ENCODE data around the gene SH3RF2. TPM values are rescaled to one million over a fixed set of nuclear protein-coding genes. Genes with fewer than 3 reads are reported as not detected.

Gene SH3RF2
- polyA plus RNA-seq, 3 donors, result not detected

- WGBS (ENCODE audit: insufficient coverage), result 82% methylated on average over 3 of the region's 4 CpGs
These were observed 32.8 kb downstream of the SH3RF2 start for GRCh38 chr5:145968970-145969713.

DNA sequence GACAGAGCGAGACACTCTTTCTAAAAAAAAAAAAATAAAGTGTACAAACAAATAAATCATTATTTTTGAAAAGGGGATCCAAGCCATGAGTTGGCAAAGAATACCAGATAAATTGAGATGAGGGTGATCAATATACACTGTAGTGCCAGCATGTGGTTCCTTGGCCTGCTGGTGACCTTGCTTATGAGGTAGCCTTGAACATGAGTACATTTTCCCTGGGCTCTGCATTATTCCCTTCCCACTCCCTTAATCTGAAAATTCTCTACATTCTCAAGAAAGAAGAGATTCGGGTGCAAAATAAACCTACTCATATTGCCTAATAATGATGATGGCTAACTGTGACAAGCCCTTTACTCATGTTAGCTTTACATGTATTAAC lies 33.3 kb downstream of the SH3RF2 start:
- Histone ChIP-seq H3K27ac (ENCODE audit: low read depth in 1 of 2, low read length in 2 of 2) (no peak overlapping the region), H4K20me1 (ENCODE audit: insufficient read depth, low read length) (no peaks in the 10 kb centered on the region), H3K4me3 (replicated peaks in 1 of 3; ENCODE audit: low read depth in 2 of 3, low read length in 3 of 3) (no peak overlapping the region), H3K4me1 (ENCODE audit: control insufficient read depth in 1 of 2, insufficient read depth in 2 of 2, low read length in 2 of 2) (no peaks in the 10 kb centered on the region), H3K27me3 (ENCODE audit: control insufficient read depth in 2 of 2, insufficient read depth in 2 of 2, low read length in 2 of 2) (peaks cover 3 to 5% of the 10 kb centered on the region in 2 donors), H3K36me3 (replicated peaks in 1 of 2; ENCODE audit: control insufficient read depth in 1 of 2, insufficient read depth in 2 of 2, low read length in 2 of 2) (no peaks in the 10 kb centered on the region), H2AFZ (ENCODE audit: insufficient read depth, low read depth, low read length, poor library complexity, severe bottlenecking) (no peak overlapping the region), H3K4me2 (replicated peaks; ENCODE audit: extremely low read depth, low read length, poor library complexity, severe bottlenecking) (no peak overlapping the region), H3K79me2 (ENCODE audit: insufficient read depth, low read length) (no peaks in the 10 kb centered on the region), H3K9me3 (replicated peaks in 1 of 2; ENCODE audit: control insufficient read depth in 1 of 2, insufficient read depth in 1 of 2, low read length in 2 of 2) (no peaks in the 10 kb centered on the region), H3K9ac (ENCODE audit: insufficient read depth, low read length, poor library complexity, severe bottlenecking) (no peak overlapping the region)
- Mint-ChIP-seq H3K4me1 (peaks cover 5% of the 10 kb centered on the region), H3K36me3 (no peaks in the 10 kb centered on the region), H3K4me3 (no peak overlapping the region), H3K27ac (no peak overlapping the region), H3K9me3 (peaks cover 0 to 3% (median 0%) of the 10 kb centered on the region in 7 donors), H3K27me3 (ENCODE audit: low read depth in 3 of 3) (peaks cover 9 to 14% (median 11%) of the 10 kb centered on the region in 3 donors)
- intact Hi-C loops (cut with micrococcal nuclease), result no loop called here
- TF ChIP-seq CTCF (IDR thresholded peaks at IDR 0.05), result no peak
- no CpG with 5 or more reads among the region's 2 CpGs for WGBS (ENCODE audit: insufficient coverage)
- DNase-seq, result no peak

More at GRCh38 chr5:145968970-145969713, 32.8 kb downstream of the SH3RF2 start:
- no peaks in the 10 kb centered on the region for H3K36me3 ChIP-seq (replicated peaks in 1 of 2; ENCODE audit: control insufficient read depth in 1 of 2, insufficient read depth in 2 of 2, low read length in 2 of 2)
- Mint-ChIP-seq H3K27me3 (ENCODE audit: low read depth in 3 of 3) (peaks cover 9 to 16% (median 11%) of the 10 kb centered on the region in 3 donors), H3K27ac (no peak overlapping the region), H3K9me3 (peaks cover 0 to 3% (median 0%) of the 10 kb centered on the region in 7 donors), H3K4me1 (peaks cover 5% of the 10 kb centered on the region), H3K4me3 (peak overlapping the region in 1 of 2 donors; percentile 0), H3K36me3 (no peaks in the 10 kb centered on the region)
- H3K9ac ChIP-seq (ENCODE audit: insufficient read depth, low read length, poor library complexity, severe bottlenecking), result no peak overlapping the region
- H3K4me1 ChIP-seq (ENCODE audit: control insufficient read depth in 1 of 2, insufficient read depth in 2 of 2, low read length in 2 of 2), result no peaks in the 10 kb centered on the region
- no peak for TF ChIP-seq CTCF (IDR thresholded peaks at IDR 0.05)
- H4K20me1 ChIP-seq (ENCODE audit: insufficient read depth, low read length), result no peaks in the 10 kb centered on the region
- no peak overlapping the region for H2AFZ ChIP-seq (ENCODE audit: insufficient read depth, low read depth, low read length, poor library complexity, severe bottlenecking)
- peaks cover 3 to 5% of the 10 kb centered on the region in 2 donors for H3K27me3 ChIP-seq (ENCODE audit: control insufficient read depth in 2 of 2, insufficient read depth in 2 of 2, low read length in 2 of 2)
- intact Hi-C loops (cut with micrococcal nuclease), result no loop called here
- H3K4me3 ChIP-seq (replicated peaks in 1 of 3; ENCODE audit: low read depth in 2 of 3, low read length in 3 of 3), result no peak overlapping the region
- no peaks in the 10 kb centered on the region for H3K9me3 ChIP-seq (replicated peaks in 1 of 2; ENCODE audit: control insufficient read depth in 1 of 2, insufficient read depth in 1 of 2, low read length in 2 of 2)
- no peak overlapping the region for H3K4me2 ChIP-seq (replicated peaks; ENCODE audit: extremely low read depth, low read length, poor library complexity, severe bottlenecking)
- no peak overlapping the region for H3K27ac ChIP-seq (ENCODE audit: low read depth in 1 of 2, low read length in 2 of 2)
- H3K79me2 ChIP-seq (ENCODE audit: insufficient read depth, low read length), result no peaks in the 10 kb centered on the region
- DNase-seq, result no peak

All from CD14-positive monocyte (primary cell).